Chondrocyte (in vitro differentiated cells): ENCODE results near the gene ITPR2. TPM values are rescaled to one million over a fixed set of nuclear protein-coding genes. Genes with fewer than 3 reads are reported as not detected.

ENCODE experiments used
- DNase-seq: peaks from one replicate; pipeline ENCODE4 v3.0.0; 2021; ENCODE audit warnings: mixed read lengths, low spot score
- H3K27ac Mint-ChIP-seq: one replicate; pipeline ENCODE4 v1.8.0; 2021; ENCODE audit warnings: mild to moderate bottlenecking, moderate library complexity, mixed read lengths; ENCODE audit not compliant: unreplicated experiment
- H3K27me3 Mint-ChIP-seq: 2 replicates; pipeline ENCODE4 v1.8.0; 2021; ENCODE audit warnings: low read depth, mixed read lengths
- H3K36me3 Mint-ChIP-seq: 2 replicates; pipeline ENCODE4 v1.8.0; 2021; ENCODE audit warnings: low read depth, mixed read lengths
- H3K4me1 Mint-ChIP-seq: 2 replicates; pipeline ENCODE4 v1.8.0; 2021; ENCODE audit warnings: low read depth, mild to moderate bottlenecking, mixed read lengths
- H3K4me3 Mint-ChIP-seq: one replicate; pipeline ENCODE4 v1.8.0; 2021; ENCODE audit warnings: mild to moderate bottlenecking, moderate library complexity, mixed read lengths; ENCODE audit not compliant: unreplicated experiment
- H3K9me3 Mint-ChIP-seq: 2 replicates; pipeline ENCODE4 v1.8.0; 2021; ENCODE audit warnings: low read depth, mixed read lengths
- CTCF ChIP-seq: fragments of 200-600 bp; sonication (generic); IDR thresholded peaks from 2 replicates; pipeline ENCODE4 v1.5.0; 2021; ENCODE audit warnings: antibody characterized with exemption, mild to moderate bottlenecking, moderate library complexity
- total RNA-seq: library from RNA; stranded (reverse); gene quantifications from 3 replicates; pipeline ENCODE4 v1.2.1, GENCODE V29; 2021

The ITPR2 gene
- total RNA-seq, 1 donor from 2014 or later = 18.7 TPM

GRCh38 chr12:26426652-26427051, 406.3 kb downstream of the ITPR2 start:
- Mint-ChIP-seq H3K36me3 (peaks cover 3% of the 10 kb centered on the region), H3K4me3 (no peak overlapping the region), H3K27ac (no peak overlapping the region), H3K4me1 (peaks cover 5% of the 10 kb centered on the region), H3K27me3 (no peaks in the 10 kb centered on the region), H3K9me3 (no peaks in the 10 kb centered on the region)
- no peak for TF ChIP-seq CTCF
- DNase-seq = no peak

- Mint-ChIP-seq H3K9me3 (no peaks in the 10 kb centered on the region), H3K27ac (no peak overlapping the region), H3K36me3 (peaks cover 3% of the 10 kb centered on the region), H3K4me1 (peaks cover 5% of the 10 kb centered on the region), H3K27me3 (no peaks in the 10 kb centered on the region), H3K4me3 (no peak overlapping the region)
- TF ChIP-seq CTCF = no peak
- DNase-seq = no peak
Observed at GRCh38 chr12:26425587-26426260, 407.3 kb downstream of the ITPR2 start.

GRCh38 chr12:26422839-26423398, 410.1 kb downstream of the ITPR2 start:
- DNase-seq = no peak
- no peak for TF ChIP-seq CTCF
- Mint-ChIP-seq H3K36me3 (peaks cover 7% of the 10 kb centered on the region), H3K4me1 (peaks cover 5% of the 10 kb centered on the region), H3K4me3 (no peak overlapping the region), H3K27ac (no peak overlapping the region), H3K27me3 (no peaks in the 10 kb centered on the region), H3K9me3 (peaks cover 2% of the 10 kb centered on the region)

GRCh38 chr12:26416550-26416949, 416.4 kb downstream of the ITPR2 start:
- DNase-seq = no peak
- TF ChIP-seq CTCF = no peak
- Mint-ChIP-seq H3K27me3 (no peaks in the 10 kb centered on the region), H3K36me3 (peaks cover 10% of the 10 kb centered on the region), H3K9me3 (peaks cover 6% of the 10 kb centered on the region), H3K27ac (no peak overlapping the region), H3K4me3 (no peak overlapping the region), H3K4me1 (no peaks in the 10 kb centered on the region)

GRCh38 chr12:26410689-26411088, 422.3 kb downstream of the ITPR2 start:
- Mint-ChIP-seq H3K27me3 (no peaks in the 10 kb centered on the region), H3K36me3 (peaks cover 10% of the 10 kb centered on the region), H3K4me1 (no peaks in the 10 kb centered on the region), H3K27ac (no peak overlapping the region), H3K9me3 (no peaks in the 10 kb centered on the region), H3K4me3 (no peak overlapping the region)
- DNase-seq = no peak
- no peak for TF ChIP-seq CTCF
